Measurements from ENCODE around the gene RAB38.
A peak's percentile ranks its signal among the peaks of the same experiment; 100 is the strongest.

RAB38 gene

GRCh38 chr11:88087337-88087736, 87.9 kb downstream of the RAB38 start:
- in situ Hi-C loops (cut with HindIII; ENCODE audit: low pct_unique_long_range_greater_than_20kb, low sequenced_read_pairs), result no loop called here
- no peak for DNase-seq (ENCODE audit: low read depth in 1 of 2, low spot score in 1 of 2)
- TF ChIP-seq JUND (IDR thresholded peaks at IDR 0.05; ENCODE audit: low read depth), result no peak

DNA sequence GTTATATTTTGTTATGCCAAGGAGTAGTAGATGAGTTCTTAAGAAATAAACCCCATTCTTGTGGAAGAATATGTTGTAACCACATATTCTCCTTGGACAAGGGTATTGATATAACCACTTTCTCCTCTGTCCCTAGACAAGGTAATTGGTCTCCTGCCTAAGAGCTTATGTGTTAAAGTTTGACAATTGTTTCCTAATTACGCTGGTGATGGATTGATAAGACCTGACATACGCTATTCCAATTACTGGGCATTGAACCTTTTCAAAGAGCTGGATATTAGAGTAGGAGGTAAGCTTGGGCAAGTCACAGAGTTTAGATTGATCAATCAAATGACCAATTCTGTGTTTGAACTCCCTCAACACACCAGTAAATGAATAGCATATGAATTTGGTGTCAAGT, 88.9 kb downstream of the RAB38 start:
- TF ChIP-seq JUND (IDR thresholded peaks at IDR 0.05; ENCODE audit: low read depth), result no peak
- in situ Hi-C loops (cut with HindIII; ENCODE audit: low pct_unique_long_range_greater_than_20kb, low sequenced_read_pairs), result no loop called here
- no peak for DNase-seq (ENCODE audit: low read depth in 1 of 2, low spot score in 1 of 2)

- in situ Hi-C loops (cut with HindIII; ENCODE audit: low pct_unique_long_range_greater_than_20kb, low sequenced_read_pairs), result no loop called here
- no peak for DNase-seq (ENCODE audit: low read depth in 1 of 2, low spot score in 1 of 2)
- TF ChIP-seq JUND (IDR thresholded peaks at IDR 0.05; ENCODE audit: low read depth), result no peak
Observed at GRCh38 chr11:88070437-88070836, 104.8 kb downstream of the RAB38 start.

GRCh38 chr11:88068848-88069554, 106.2 kb downstream of the RAB38 start:
- TF ChIP-seq JUND (IDR thresholded peaks at IDR 0.05; ENCODE audit: low read depth), result no peak

DNA sequence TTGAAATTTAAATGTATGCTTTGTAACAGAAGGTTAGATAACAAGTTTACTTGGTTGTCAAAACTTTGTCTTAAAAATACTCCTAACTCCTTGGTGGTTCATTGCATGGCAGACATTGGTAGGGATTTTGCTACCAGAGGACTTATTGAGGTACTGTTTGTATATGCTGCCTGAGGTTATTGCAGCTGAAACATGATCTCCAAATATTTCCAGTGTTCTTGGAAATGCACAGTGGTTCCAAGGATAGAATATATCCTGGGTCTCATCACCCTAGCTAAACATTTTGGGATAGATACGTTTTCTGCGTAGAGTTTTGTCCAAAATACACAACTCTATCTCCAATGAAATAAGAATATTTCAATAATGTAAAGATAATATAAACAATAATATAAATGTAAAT, 109.2 kb downstream of the RAB38 start:
- in situ Hi-C loops (cut with HindIII; ENCODE audit: low pct_unique_long_range_greater_than_20kb, low sequenced_read_pairs), result no loop called here

More at GRCh38 chr11:88068848-88069554, 106.2 kb downstream of the RAB38 start:
- in situ Hi-C loops (cut with HindIII; ENCODE audit: low pct_unique_long_range_greater_than_20kb, low sequenced_read_pairs), result no loop called here
- DNase-seq (ENCODE audit: low read depth in 1 of 2, low spot score in 1 of 2), result no peak

DNA sequence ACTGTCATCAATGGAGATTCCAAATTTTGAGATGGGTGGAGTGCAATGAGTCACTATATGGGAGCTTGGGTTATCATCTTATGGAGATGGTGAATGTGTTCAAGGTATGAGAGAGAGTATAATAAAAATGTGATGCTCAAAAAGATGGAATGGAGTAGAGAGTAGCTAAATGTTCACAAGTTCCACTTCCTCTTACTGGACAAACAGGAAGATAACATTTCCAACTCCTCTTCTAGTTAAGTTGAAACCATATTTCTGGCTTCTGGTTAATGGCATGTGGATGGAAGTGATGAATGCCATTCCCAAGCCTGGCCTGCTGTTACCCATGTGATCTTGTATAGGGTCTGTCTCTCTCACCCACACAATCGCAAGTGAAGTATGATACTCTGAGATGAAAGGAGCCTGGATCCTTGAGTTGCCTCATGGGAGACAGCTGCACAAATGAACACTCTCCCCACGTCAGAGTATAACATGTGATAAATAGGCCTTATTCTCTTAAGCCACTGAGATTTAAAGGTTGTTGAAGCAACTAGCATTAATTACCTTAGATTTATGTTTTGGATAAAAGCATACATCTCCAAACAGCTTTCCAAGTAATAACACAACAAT, 111.0 kb downstream of the RAB38 start:
- in situ Hi-C loops (cut with HindIII; ENCODE audit: low pct_unique_long_range_greater_than_20kb, low sequenced_read_pairs), result no loop called here
- TF ChIP-seq JUND (IDR thresholded peaks at IDR 0.05; ENCODE audit: low read depth), result no peak
- DNase-seq (ENCODE audit: low read depth in 1 of 2, low spot score in 1 of 2), result no peak

More for the DNA sequence above, 109.2 kb downstream of the RAB38 start:
- peak in 1 of 2 experiments; percentile 13 for DNase-seq (ENCODE audit: low read depth in 1 of 2, low spot score in 1 of 2)
- TF ChIP-seq JUND (IDR thresholded peaks at IDR 0.05; ENCODE audit: low read depth), result no peak

All from T47D (cell line).